GM18507 (cell line): ENCODE data around the gene CFAP97.
"Not testable (repeated sequence)": the region's sequence is repeated elsewhere in the genome, so short reads cannot be mapped to it uniquely, and the experiment has no call there.

Experiments used
- DNase-seq: peaks from one replicate; pipeline ENCODE4 v3.0.0; 2011; ENCODE audit warnings: low read depth; ENCODE audit not compliant: insufficient read length; ENCODE audit errors: extremely low spot score
- FAIRE-seq: peaks from 2 replicates; lab custom pipeline; 2011; peaks lifted over from hg19 to GRCh38; lab: Jason Lieb, UNC

The CFAP97 gene

DNA sequence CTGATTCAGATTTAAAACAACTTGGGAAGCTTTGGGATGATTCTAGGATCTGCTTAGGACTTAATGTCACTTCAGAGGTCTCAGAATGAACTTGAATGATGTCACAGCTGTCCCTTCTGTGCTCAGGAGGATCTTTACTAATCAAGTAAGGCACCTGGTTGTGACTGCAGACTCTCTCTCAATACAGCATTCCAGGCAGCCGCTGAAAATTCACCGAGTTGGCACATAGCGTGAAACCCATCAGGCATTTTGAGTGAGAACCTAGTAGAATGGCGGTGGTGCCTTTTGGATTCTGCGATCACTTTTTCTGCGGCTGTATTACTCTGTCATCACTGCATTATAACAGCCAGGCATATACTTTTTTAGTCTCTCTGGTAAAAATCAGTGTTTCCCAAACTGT, 22.1 kb upstream of the CFAP97 start:
- FAIRE-seq = no peak
- DNase-seq = no peak

DNA sequence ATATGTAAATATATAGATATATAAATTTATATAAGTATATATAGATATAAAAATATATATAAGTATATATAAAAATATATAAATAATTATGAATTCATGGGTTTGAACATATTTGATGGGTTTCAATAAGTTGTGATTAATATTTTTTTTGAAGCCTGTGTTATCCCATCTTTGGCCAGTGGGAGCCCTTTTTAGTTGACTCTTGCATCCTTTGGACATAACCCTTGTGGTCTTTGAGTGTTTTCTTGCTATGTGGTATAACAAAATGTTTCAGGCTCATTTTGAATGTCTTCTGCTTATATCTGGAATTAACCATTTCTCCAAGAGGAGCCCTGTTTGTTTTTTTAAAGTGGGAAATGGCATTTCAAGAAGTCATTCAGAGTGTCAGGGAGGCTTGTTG, 20.8 kb upstream of the CFAP97 start:
- no peak for FAIRE-seq
- no peak for DNase-seq

DNA sequence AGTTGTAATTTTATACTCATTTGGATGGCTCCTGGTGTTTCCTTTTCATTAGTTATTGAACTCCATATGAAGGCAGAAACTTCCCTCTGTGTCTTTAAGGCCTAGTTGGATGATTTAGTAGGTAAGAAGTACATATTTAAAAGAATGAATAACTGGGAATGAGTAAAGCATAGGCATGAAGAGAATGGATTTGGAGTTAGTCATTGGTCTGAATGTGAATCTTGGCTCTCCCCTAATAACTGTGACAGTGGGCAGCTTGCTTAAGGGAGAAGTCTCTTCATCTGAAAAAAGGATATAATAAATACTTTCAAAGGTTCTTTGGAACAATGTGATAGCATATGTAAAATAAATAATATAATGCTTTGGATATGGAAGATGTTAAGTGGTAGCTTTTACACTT, 18.8 kb upstream of the CFAP97 start:
- no peak for DNase-seq
- FAIRE-seq = no peak

DNA sequence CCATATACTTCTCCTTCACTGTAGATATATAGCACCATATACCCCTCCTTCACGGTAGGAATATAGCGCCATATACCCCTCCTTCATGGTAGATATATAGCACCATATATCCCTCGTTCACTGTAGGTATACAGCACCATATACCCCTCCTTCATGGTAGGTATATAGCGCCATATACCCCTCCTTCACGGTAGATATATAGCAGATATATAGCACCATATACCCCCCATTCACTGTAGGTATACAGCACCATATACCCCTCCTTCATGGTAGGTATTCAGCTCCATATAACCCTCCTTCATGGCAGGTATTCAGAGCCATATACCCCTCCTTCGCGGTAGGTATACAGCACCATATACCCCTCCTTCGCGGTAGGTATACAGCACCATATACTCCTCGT, 18.1 kb upstream of the CFAP97 start:
- no peak for FAIRE-seq
- no peak for DNase-seq

DNA sequence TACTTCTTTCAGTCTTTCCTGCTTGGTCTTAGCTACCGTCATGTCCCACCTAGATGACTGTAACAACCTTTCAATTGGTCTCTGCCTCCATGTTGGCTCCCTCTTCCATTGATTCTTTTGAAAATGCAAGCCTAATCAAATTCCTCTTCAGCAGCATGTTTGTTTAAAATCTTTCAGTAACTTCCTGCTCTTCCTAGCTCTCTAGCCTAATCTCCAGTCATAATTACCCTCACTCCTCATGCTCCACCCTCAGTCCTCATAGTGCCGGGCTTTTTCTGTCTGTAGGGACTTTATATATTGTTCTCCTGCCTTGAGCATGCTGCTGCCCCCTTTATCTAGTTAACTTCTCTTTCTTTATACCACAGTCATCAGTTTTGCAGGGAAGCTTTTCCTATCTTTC, 17.7 kb upstream of the CFAP97 start:
- DNase-seq (no peak), FAIRE-seq (no peak)

DNA sequence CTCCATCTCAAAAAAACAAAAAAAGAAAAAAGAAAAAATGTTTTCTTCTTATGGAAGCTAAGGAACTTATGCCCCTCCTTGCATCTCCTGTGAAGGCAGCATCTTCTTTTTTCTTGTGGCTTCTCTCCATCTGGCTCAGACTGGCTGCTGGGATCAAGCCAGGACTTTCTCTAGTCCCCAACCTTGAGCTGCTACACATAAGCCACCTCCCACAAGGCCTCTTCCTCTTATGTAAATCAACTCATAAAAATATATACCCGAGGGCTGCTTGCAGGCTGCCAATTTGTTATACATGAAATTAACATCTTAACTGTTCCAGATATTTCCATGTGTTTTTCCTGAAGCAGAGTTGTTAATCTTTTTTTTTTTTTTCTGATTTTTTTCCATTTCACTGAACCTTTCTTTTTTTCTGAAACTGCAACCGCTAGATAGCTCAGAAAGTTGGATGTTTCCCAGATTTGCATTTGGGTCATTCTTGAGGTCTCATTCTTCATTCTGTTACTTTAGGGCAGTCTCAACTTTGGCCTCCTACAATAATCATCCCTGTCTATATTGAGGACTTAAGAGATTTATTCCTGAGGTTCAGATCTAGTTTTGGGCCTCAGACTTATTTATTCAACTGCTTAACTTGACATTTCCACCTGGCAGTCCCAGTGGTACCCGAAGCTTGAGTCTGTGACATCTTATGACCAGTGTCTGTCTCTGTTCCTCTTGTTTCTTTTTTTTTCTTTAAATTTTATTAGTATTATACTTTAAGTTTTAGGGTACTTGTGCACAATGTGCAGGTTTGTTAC, 15.9 kb upstream of the CFAP97 start:
- DNase-seq (no peak), FAIRE-seq (peak; percentile 85)

DNA sequence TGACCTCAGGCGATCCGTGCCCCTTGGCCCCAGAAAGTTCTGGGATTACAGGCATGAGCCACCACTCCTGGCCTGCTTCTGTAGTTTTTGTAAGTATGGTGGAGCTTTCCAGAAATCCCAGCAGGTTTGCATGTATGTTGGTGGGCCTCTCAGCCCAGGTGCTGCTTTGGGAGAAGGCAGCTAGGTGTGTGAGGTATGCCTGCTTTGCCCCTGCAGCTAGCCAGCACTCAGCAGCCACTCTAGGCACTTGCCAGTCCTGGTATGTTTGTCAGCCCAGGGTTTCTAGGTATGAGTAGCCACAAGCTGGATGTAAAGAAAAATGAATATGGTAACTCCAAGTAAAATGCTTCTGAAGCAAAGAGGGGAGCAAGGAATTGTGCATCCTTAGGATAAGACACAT, 14.5 kb upstream of the CFAP97 start:
- DNase-seq (no peak), FAIRE-seq (no peak)

DNA sequence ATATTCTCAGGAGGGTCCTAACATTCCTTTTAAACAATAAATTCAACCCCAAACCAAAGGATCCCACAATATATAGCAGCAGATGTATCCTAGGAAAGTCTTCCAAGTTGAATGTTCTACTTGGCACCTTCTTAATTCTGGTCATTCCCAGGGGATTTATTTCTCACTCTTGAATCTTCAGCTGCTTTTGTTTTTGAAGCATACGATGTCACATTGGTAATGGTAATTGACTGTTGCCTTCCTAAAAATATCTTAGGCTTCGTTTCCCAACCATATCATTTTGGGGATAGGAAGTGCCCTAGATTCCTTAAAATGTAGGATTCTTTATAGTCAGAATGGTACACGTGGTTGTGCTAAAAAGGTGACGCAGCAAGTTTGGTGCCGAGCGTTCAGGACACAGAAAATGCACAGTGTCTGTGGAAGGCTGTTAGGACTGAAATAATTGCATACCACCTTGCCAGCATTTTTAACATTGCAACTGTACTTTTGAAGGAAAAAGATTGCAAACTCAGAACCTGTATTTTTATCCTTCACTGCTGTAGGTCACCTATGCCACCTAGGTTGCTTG, 13.7 kb upstream of the CFAP97 start:
- FAIRE-seq (no peak), DNase-seq (no peak)

DNA sequence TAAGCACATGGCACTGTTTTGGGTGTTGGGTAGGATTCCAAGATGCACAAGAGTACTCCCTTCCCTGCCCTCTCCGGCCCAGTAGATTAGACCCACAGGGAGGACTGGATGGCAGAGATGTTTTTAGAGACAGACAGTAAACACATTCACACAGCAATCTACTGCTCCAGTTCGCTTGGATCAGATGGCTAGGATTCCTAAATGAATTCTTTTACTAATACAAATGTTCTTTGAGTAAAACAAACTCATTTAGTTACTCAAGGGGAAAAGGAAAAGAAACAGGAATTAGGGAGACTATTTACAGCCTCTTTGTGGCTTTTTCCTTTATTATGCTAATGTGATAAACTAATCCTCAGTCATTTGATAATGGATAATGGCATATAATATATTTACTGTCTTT, 11.5 kb upstream of the CFAP97 start:
- FAIRE-seq (no peak), DNase-seq (no peak)

DNA sequence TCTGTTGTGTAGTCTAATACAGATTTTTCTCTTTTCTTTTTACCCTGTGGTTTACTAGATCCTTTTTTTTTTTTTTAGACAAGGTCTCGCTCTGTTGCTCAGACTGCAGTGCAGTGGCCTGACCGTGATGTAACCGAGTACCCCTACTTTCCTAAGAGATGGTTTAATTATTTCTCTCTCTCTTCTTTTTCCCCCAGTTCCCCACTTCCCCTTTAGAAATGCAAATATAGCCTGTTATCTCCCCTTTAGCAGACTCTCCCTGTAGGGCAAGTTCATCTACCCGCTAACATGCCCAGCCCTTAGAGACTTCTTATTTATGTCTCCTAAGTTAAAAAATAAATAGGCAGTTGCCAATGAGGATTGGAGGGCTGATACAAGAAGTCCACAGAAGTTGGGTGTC, 10.1 kb upstream of the CFAP97 start:
- FAIRE-seq = peak; percentile 93

DNA sequence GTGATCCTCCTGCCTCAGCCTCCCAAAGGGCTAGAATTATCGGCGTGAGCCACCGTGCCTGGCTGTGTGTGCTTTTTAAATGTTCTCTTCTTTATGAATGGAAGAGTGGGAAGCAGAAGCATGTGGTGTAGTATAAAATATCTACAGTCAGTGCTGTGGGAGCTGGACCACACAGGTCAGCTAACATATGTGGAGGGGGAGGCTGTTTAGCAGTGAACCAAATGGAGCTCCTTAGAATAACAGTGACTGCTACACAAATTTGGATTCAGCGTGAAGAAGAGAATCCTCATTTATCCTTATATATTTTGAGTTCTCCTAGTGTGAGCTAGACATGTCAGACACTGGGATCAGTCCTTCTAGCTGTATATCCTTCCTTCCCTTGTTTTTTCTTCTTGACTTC, 8.8 kb upstream of the CFAP97 start:
- FAIRE-seq (no peak), DNase-seq (no peak)

More for the DNA sequence above, 10.1 kb upstream of the CFAP97 start:
- no peak for DNase-seq

DNA sequence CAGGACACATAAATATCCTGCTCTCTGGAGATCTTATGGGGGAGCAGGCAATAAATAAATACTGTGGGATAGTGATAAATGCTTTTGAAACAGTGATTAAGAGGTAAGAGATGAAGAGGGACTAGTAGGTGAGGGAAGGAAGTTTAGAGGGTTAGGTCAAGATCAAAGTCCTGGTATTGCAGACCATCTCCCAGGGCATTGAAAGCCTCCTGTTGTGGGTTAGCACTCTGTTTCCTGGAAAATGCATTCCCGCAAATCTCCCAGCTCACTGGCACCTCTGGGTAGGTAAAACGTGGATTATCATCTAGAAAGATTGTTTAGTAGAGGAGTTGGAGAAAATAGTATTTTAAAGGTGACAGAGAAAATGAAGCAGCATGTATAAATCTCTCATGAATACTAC, 7.8 kb upstream of the CFAP97 start:
- DNase-seq (no peak), FAIRE-seq (no peak)

DNA sequence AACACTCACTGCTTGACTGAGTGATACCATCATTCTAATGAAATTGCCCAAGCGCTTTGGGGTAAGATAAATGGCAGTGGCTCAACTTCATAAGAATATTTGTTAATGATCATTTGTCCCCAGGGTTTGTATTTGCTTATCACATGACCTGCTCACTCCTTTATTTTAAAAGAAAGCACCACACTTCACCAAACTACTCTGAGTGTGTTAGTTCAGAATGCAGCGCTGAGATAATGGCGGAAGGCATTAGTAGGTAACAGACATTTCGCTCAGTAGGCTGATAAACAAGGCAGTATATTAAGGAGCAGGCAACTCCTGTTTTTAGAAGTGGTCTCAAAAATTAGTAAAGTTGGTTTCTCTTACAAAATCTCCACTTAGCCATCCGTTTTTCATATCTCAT, 7.2 kb upstream of the CFAP97 start:
- DNase-seq (no peak), FAIRE-seq (no peak)

DNA sequence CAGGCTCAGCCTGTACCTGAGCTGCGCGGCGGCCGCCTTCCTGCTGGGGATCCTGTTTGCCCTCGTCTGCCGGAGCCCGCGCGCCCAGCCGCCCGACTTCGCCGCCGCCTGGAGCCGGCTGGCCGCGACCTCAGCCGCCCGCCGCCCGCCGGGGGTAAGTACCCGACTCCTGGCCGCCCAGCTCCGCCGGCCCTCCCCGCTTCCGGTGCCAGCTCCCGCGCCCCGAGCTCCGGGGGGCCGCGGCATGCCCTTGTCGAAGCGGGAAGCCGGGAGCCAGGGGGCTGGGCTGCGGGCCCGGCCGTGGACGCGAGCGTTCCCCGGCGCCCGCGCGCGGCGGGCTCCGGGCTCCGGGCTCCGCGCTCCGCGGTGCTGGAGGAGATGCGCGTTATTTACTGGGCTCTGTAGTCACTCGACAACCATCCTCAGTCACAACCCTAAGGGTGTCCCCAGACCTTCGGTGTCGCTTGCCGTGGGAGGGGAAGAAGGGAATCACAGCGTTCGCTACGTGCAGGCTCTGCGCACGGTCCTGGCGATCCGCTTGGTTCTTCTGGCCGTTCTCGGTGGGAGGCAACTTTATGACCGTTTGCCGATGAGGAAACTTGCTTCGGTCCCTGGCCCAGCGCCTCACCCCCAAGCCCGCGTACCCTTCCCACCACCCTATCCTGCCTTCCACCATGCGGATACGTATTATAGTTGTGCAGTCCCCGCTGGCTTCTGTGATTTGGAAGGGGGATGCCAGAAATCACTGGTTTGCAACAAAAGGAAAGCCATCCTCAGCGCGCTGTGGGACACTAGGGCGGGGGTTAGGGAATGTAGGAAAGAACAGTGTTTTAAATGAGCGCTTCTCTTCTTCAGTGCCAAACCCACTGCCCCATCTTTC, 6.5 kb upstream of the CFAP97 start:
- DNase-seq = no peak
- peak; percentile 42 for FAIRE-seq

DNA sequence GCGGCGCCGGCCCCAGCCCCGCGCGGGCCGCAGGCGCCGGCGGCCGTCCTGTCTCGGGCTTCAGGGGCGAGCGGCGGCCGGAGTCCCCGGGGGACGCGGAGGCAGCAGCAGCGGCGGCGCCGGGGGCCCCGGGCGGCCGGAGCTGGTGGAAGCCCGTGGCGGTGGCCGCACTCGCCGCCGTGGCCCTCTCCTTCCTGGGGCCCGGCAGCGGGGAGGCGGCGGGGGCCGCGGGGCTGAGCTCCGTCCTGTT, 6.0 kb upstream of the CFAP97 start:
- not testable (repeated sequence) for DNase-seq, FAIRE-seq

DNA sequence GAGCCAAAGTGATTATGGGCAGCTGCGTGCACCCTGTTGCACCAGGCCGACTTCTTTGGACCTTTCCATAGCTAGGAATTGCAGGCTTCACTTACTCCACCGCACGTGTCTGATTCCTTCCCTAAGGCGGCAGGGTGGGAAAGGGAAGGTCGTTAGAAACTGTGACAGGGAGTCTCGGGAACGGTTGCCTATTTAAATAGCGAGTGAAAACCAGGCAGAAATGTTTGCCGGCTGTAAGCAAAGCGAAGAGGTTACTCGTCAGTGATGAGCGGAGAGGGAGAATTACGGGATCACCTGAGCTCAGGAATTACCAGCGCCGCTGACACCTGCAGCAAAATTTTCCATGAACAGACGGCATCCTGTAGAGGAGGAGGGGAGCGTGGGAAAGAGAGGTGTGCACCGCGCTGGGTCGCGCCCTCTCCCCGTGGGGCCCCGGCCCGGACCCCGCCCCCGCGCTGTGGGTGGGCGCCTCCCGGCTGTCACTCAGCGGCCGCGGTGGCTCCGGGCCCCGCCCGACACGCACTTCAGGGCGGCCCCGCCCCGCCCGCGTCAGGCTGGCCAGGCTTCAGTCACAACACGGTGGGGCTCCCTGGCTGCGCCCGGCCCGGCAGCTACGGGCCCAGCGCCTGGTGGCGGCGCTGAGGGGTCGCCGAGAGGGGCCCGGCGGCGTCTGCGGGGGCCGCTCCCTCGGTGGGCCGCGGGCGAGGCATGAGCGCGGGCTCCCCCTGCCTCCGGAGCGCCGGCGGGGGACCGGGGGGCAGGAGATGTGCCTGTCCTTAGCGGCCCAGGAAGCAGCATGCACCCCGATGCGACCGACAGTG, 5.4 kb upstream of the CFAP97 start, which contains the start of gene SNX25:
Gene SNX25 (plus strand): TSS at position 568 of the 821 bp plus-strand sequence. CDS start 229 bp downstream, at position 797.
- DNase-seq = peak; percentile 62
- FAIRE-seq = peak; percentile 91

DNA sequence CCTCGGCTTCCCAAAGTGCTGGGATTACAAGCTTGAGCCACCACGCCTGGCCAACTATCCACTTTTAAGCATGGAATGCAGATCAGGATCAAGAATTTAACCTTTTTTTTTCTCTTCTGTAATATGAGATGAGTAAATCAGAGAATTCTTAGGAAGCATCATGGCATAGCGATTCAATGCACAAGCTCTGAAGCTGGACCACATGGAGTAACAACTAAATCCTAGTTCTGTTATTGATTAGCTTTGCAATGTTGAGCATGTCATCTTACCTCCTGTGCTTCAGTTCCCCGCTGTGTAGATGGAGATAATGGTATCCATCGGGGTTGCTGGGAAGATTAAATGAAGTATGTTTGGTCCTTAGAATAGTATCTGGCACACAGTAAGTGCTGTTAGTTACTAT, 3.7 kb upstream of the CFAP97 start:
- no peak for FAIRE-seq
- DNase-seq = no peak

DNA sequence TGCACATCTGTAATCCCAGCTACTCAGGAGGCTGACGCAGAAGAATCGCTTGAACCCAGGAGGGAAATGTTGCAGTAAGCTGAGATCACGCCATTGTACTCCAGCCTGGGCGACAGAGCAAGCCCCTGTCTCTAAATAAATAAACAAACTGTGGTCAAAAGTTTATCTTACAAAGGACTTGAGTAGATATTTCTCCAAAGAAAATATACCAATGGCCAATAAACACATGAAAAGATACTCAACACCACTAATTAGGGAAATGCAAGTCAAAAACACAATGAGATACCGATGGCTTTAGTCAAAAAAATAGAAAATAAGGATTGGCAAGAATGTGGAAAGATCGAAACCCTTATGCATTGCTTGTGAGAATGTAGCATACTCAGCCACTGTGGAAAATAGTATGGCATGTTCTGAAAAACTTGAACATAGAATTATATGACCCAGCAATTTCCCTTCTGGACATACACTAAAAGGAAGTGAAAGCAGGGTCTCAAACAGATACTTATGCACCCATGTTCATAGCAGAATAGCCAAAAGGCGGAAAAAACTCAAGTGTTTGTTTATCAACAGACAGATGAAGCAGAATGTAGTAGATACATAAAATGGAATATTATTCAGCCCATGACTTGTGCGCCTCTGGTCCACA, 2.0 kb upstream of the CFAP97 start:
- DNase-seq = no peak

DNA sequence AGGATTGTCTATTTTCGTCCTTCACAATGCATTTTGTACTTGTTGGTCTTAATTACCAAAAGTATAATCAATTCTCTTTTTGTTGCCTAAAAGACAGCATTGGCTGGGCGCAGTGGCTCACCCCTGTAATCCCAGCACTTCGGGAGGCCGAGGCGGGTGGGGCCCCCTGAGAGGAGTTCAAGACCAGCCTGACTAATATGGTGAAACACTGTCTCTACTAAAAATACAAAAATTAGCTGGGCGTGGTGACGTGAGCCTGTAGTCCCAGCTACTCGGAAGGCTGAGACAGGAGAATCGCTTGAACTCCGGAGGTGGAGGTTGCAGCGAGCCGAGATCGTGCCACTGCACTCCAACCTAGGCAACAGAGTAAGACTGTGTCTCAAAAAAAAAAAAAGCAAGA, 1.3 kb upstream of the CFAP97 start:
- not testable (repeated sequence) for DNase-seq, FAIRE-seq

More for the DNA sequence above, 2.0 kb upstream of the CFAP97 start:
- FAIRE-seq = peak; percentile 81
